H1 (cell line): ENCODE results near the gene POLN. TPM values are rescaled to one million over a fixed set of nuclear protein-coding genes. Genes with fewer than 3 reads are reported as not detected.

Experiments
- CTCF ChIA-PET: fragments of 300-600 bp; sonication (Branson Sonifier 250); formaldehyde crosslinking; loops from one replicate; lab custom pipeline; 2021; ENCODE audit not compliant: partially characterized antibody; lab: Charles Lee
- POLR2A ChIA-PET: fragments of 300-600 bp; sonication (Branson Sonifier 250); formaldehyde crosslinking; loops from one replicate; lab custom pipeline; 2021; ENCODE audit warnings: inconsistent platforms; ENCODE audit not compliant: partially characterized antibody; lab: Charles Lee
- DNase-seq, 2 experiments: peaks; one replicate each; pipeline versions ENCODE4 v3.0.0 to v3.0.0-alpha.2; 2010 to 2022; ENCODE audit warnings: low spot score in 2 of 2, low read depth in 1 of 2, mixed read lengths in 1 of 2
- FAIRE-seq: peaks from 2 replicates; lab custom pipeline; 2011; peaks lifted over from hg19 to GRCh38; lab: Jason Lieb, UNC
- H2AFZ ChIP-seq: 2 replicates; pipeline ENCODE4 v1.8.1; 2012; ENCODE audit warnings: low read length, inconsistent platforms
- H2AK5ac ChIP-seq: 2 replicates; pipeline ENCODE4 v1.6.1; 2013; ENCODE audit warnings: low read depth, low read length
- H2BK120ac ChIP-seq: replicated peaks from 2 replicates; pipeline ENCODE3; 2013; ENCODE audit warnings: low read depth, low read length, inconsistent platforms
- H2BK12ac ChIP-seq: 2 replicates; pipeline ENCODE4 v1.6.1; 2013; ENCODE audit warnings: low read depth, low read length
- H2BK15ac ChIP-seq: 2 replicates; pipeline ENCODE4 v1.6.1; 2013; ENCODE audit warnings: low read length
- H2BK20ac ChIP-seq: 2 replicates; pipeline ENCODE4 v1.6.1; 2013; ENCODE audit warnings: low read length
- H2BK5ac ChIP-seq: 2 replicates; pipeline ENCODE4 v1.6.1; 2013; ENCODE audit warnings: low read depth, low read length
- H3K14ac ChIP-seq: 2 replicates; pipeline ENCODE4 v1.6.1; 2013; ENCODE audit warnings: inconsistent platforms; ENCODE audit not compliant: insufficient read length
- H3K18ac ChIP-seq: 2 replicates; pipeline ENCODE4 v1.6.1; 2013; ENCODE audit warnings: low read length; ENCODE audit errors: extremely low read depth
- H3K23ac ChIP-seq: 2 replicates; pipeline ENCODE4 v1.6.1; 2013; ENCODE audit warnings: inconsistent platforms; ENCODE audit not compliant: insufficient read length
- H3K23me2 ChIP-seq: 2 replicates; pipeline ENCODE4 v1.6.1; 2013; ENCODE audit warnings: low read depth, low read length
- H3K27ac ChIP-seq: 2 replicates; pipeline ENCODE4 v1.6.1; 2011; ENCODE audit warnings: low read depth, low read length, inconsistent platforms
- H3K27me3 ChIP-seq, 4 experiments: replicated peaks in 1 of 4; 1 replicate in 1 of 4; 2 replicates in 3 of 4; pipeline versions ENCODE4 v1.6.1 to v1.8.1; 2011 to 2013; ENCODE audit warnings: low read length in 3 of 4, mild to moderate bottlenecking in 3 of 4, inconsistent platforms in 2 of 4, mixed read lengths in 2 of 4, moderate library complexity in 1 of 4; ENCODE audit not compliant: control insufficient read depth in 3 of 4, insufficient read depth in 3 of 4; ENCODE audit errors: extremely low read depth in 1 of 4
- H3K36me3 ChIP-seq, 4 experiments: 2 replicates each; pipeline versions ENCODE4 v1.6.1 to v1.8.1; 2011 to 2013; ENCODE audit warnings: mild to moderate bottlenecking in 4 of 4, low read length in 3 of 4, moderate library complexity in 2 of 4, control low read depth in 1 of 4, inconsistent platforms in 1 of 4; ENCODE audit not compliant: insufficient read depth in 4 of 4, control insufficient read depth in 2 of 4
- H3K4ac ChIP-seq: replicated peaks from 2 replicates; pipeline ENCODE3; 2013; ENCODE audit warnings: low read length, low read depth, mixed read lengths, inconsistent platforms; ENCODE audit not compliant: insufficient read length
- H3K4me1 ChIP-seq, 4 experiments: replicated peaks in 1 of 4; 1 replicate in 1 of 4; 2 replicates in 3 of 4; pipeline versions ENCODE4 v1.6.1 to v1.8.1; 2011 to 2013; ENCODE audit warnings: low read length in 3 of 4, inconsistent platforms in 2 of 4, mixed read lengths in 1 of 4; ENCODE audit not compliant: insufficient read depth in 4 of 4, control insufficient read depth in 3 of 4
- H3K4me2 ChIP-seq, 2 experiments: 2 replicates each; pipeline versions ENCODE4 v1.6.1 to v1.8.1; 2011 to 2013; ENCODE audit warnings: low read depth in 2 of 2, low read length in 2 of 2, control low read depth in 1 of 2, inconsistent platforms in 1 of 2, mild to moderate bottlenecking in 1 of 2; ENCODE audit not compliant: insufficient read depth in 1 of 2
- H3K4me3 ChIP-seq, 4 experiments: fragments of 200-600, 300-600 bp in 1 of 4; sonication (generic), shearing (Covaris generic), sonication (Bioruptor Twin) in 1 of 4; 2 replicates each; pipeline versions ENCODE4 v1.5.1 to v1.8.1; 2011 to 2016; ENCODE audit warnings: low read length in 4 of 4, low read depth in 3 of 4, control low read depth in 2 of 4, inconsistent platforms in 2 of 4, mild to moderate bottlenecking in 2 of 4, mixed read lengths in 1 of 4, moderate library complexity in 1 of 4; ENCODE audit not compliant: insufficient read depth in 2 of 4; ENCODE audit errors: extremely low read depth in 1 of 4
- H3K56ac ChIP-seq: replicated peaks from 2 replicates; pipeline ENCODE3; 2013; ENCODE audit warnings: low read depth, mild to moderate bottlenecking, mixed read lengths, low read length, inconsistent platforms; ENCODE audit not compliant: insufficient read length
- H3K79me1 ChIP-seq: 2 replicates; pipeline ENCODE4 v1.6.1; 2013; ENCODE audit warnings: low read depth, low read length, control low read depth
- H3K79me2 ChIP-seq, 2 experiments: 2 replicates each; pipeline versions ENCODE4 v1.6.1 to v1.8.1; 2012 to 2013; ENCODE audit warnings: low read length in 2 of 2, mild to moderate bottlenecking in 2 of 2, inconsistent platforms in 1 of 2; ENCODE audit not compliant: insufficient read depth in 2 of 2, control insufficient read depth in 1 of 2
- H3K9ac ChIP-seq, 4 experiments: replicated peaks in 1 of 4; 1 replicate in 1 of 4; 2 replicates in 3 of 4; pipeline versions ENCODE4 v1.6.1 to v1.8.1; 2011 to 2013; ENCODE audit warnings: low read depth in 3 of 4, low read length in 3 of 4, control low read depth in 2 of 4, mild to moderate bottlenecking in 2 of 4, moderate library complexity in 2 of 4, inconsistent platforms in 1 of 4; ENCODE audit errors: extremely low read depth in 1 of 4
- H3K9me3 ChIP-seq, 2 experiments: 2 replicates each; pipeline versions ENCODE4 v1.6.1 to v1.8.1; 2012 to 2013; ENCODE audit warnings: mild to moderate bottlenecking in 2 of 2, moderate library complexity in 2 of 2, control low read depth in 1 of 2, inconsistent platforms in 1 of 2, low read depth in 1 of 2, low read length in 1 of 2, mixed read lengths in 1 of 2; ENCODE audit not compliant: insufficient read depth in 2 of 2
- H4K20me1 ChIP-seq, 2 experiments: replicated peaks in 1 of 2; 2 replicates each; pipeline versions ENCODE3 to v1.8.1; 2011 to 2013; ENCODE audit warnings: inconsistent platforms in 2 of 2, low read length in 2 of 2, mild to moderate bottlenecking in 1 of 2; ENCODE audit not compliant: insufficient read depth in 2 of 2, control insufficient read depth in 1 of 2
- H4K5ac ChIP-seq: 2 replicates; pipeline ENCODE4 v1.6.1; 2013; ENCODE audit warnings: low read length, low read depth, mixed read lengths, inconsistent platforms; ENCODE audit not compliant: insufficient read length
- H4K8ac ChIP-seq: 2 replicates; pipeline ENCODE4 v1.8.0; 2013; ENCODE audit warnings: mild to moderate bottlenecking, moderate library complexity, low read length, inconsistent platforms; ENCODE audit not compliant: insufficient read depth; ENCODE audit errors: extremely low read depth
- H4K91ac ChIP-seq: replicated peaks from 2 replicates; pipeline ENCODE3; 2013; ENCODE audit warnings: low read length, mixed read lengths, inconsistent platforms; ENCODE audit not compliant: insufficient read length
- CBX8 ChIP-seq: fragments of 300-800, 300-1000 bp; sonication (generic); IDR thresholded peaks from 2 replicates; pipeline ENCODE4 v1.7.1; 2016; ENCODE audit warnings: low read depth, low read length, borderline replicate concordance
- WGBS, 2 experiments: shearing (Covaris generic) in 1 of 2; methylation state at CpG; one replicate each; pipeline versions ENCODE4 v1.1.6 to v1.1.7; 2013 to 2015; ENCODE audit warnings: low lambda C conversion rate in 2 of 2, mixed read lengths in 2 of 2, inconsistent platforms in 1 of 2, low coverage in 1 of 2, missing lambda C conversion rate in 1 of 2; ENCODE audit not compliant: insufficient replicate concordance in 2 of 2, insufficient coverage in 1 of 2, insufficient read length in 1 of 2; ENCODE audit errors: extremely low coverage in 1 of 2, missing lambda C conversion rate in 1 of 2; 5-methylcytosine and 5-hydroxymethylcytosine counted together
- polyA plus RNA-seq, 7 experiments: library from polyadenylated mRNA; depleted of rRNA in 3 of 7; stranded (reverse) in 5 of 7; unstranded in 2 of 7; fragments of >200 nt in 5 of 7; fragments of 200-250 nt in 2 of 7; gene quantifications; 1 replicate in 5 of 7; 2 replicates in 1 of 7; 4 replicates in 1 of 7; pipeline versions ENCODE4 v1.2.1 to v1.2.3, GENCODE V29; 2011 to 2013; ENCODE audit warnings: missing spikeins in 2 of 7, mixed read lengths in 2 of 7
- total RNA-seq: library from RNA; stranded (reverse); fragmentation: NEBNext Ultra II Directional; extraction: Animal tissue kit (Norgen Biotek cat#: 25700); gene quantifications from 2 replicates; pipeline ENCODE4 v1.2.1, GENCODE V29; 2021

Gene POLN
- total and polyA plus RNA-seq, 2 of the 8 experiments (the other 6 are each of a cell fraction or from before 2014, with no cell fraction given): 0.98 to 1.5 TPM

DNA sequence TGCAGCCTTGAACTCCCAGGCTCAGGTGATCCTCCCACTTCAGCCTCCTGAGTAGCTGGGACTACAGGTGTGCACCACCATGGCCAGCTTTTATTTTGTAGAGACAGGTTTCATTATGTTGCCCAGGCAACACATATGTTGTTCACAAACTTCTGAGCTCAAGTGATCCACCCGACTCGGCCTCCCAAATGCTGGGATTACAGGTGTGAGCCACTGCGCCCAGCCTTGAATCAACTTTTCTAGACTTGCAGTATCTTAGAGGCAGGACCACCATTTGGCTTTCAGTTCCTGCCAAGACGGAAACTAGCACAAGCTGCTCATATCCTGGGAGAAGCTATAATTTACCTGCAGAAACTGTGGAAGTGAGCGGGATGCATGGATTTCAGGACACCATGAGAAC, 162.9 kb downstream of the POLN start:
- Histone ChIP-seq H3K18ac (no peak overlapping the region), H3K4me2 (no peak overlapping the region), H3K79me2 (no peaks in the 10 kb centered on the region), H2BK120ac (no peak overlapping the region), H3K9me3 (no peaks in the 10 kb centered on the region), H3K4me1 (no peaks in the 10 kb centered on the region), H3K23me2 (no peaks in the 10 kb centered on the region), H3K27ac (no peak overlapping the region), H4K20me1 (peaks cover 0 to 3% of the 10 kb centered on the region in 2 experiments), H3K23ac (no peak overlapping the region), H3K56ac (no peak overlapping the region), H2BK20ac (no peak overlapping the region), H3K14ac (no peak overlapping the region), H3K4me3 (no peak overlapping the region), H3K27me3 (peaks cover 0 to 3% (median under 1%) of the 10 kb centered on the region in 4 experiments; a peak in 1 of 7 replicates), H4K5ac (no peak overlapping the region), H2AFZ (no peak overlapping the region), H3K4ac (no peak overlapping the region), H3K79me1 (no peaks in the 10 kb centered on the region), H2BK12ac (no peak overlapping the region), H3K36me3 (no peaks in the 10 kb centered on the region), H2AK5ac (no peak overlapping the region), H2BK5ac (no peak overlapping the region), H2BK15ac (no peak overlapping the region), H3K9ac (no peak overlapping the region; a peak in 1 of 7 replicates), H4K8ac (no peak overlapping the region), H4K91ac (no peak overlapping the region)
- DNase-seq (no peak), FAIRE-seq (no peak)
- WGBS, 2 experiments: 94% methylated on average over 5 of the region's 5 CpGs; no CpG with 5 or more reads in 1 of the 2 experiments
- no peak for TF ChIP-seq CBX8
- ChIA-PET POLR2A (no interaction called here), CTCF (interaction anchor here (0.7 to 0.9 kb wide), 2 partner anchors 43 to 90 kb away, joined by 3 read pairs; no protein-coding TSS in a partner anchor)
